Transverse colon (tissue), 4 donors: ENCODE measurements around the gene KIAA1328. TPM values are rescaled to one million over a fixed set of nuclear protein-coding genes. Genes with fewer than 3 reads are reported as not detected.

Experiments
- DNase-seq: peaks from one replicate; pipeline ENCODE4 v3.0.0-alpha.2; 2019
- H3K27ac ChIP-seq, 4 donors: fragments of 200-600 bp; sonication (generic); 2 replicates each; pipeline ENCODE4 v1.5.1; 2016 to 2018; ENCODE audit warnings: inconsistent platforms in 4 of 4
- H3K27me3 ChIP-seq: fragments of 200-600 bp; sonication (generic); 2 replicates; pipeline ENCODE4 v1.5.1; 2017; ENCODE audit warnings: inconsistent platforms
- H3K36me3 ChIP-seq, 4 donors: fragments of 200-600 bp; sonication (generic); 2 replicates each; pipeline ENCODE4 v1.5.1; 2017 to 2019; ENCODE audit warnings: inconsistent platforms in 4 of 4
- H3K4me1 ChIP-seq, 4 donors: fragments of 200-600 bp; sonication (generic); 2 replicates each; pipeline ENCODE4 v1.5.1; 2017 to 2020; ENCODE audit warnings: inconsistent platforms in 4 of 4
- H3K4me3 ChIP-seq, 4 donors: fragments of 200-600 bp; sonication (generic); 1 replicate in 1 of 4; 2 replicates in 3 of 4; pipeline versions ENCODE4 v1.5.1 to v1.6.1; 2017 to 2019; ENCODE audit warnings: inconsistent platforms in 4 of 4
- H3K9me3 ChIP-seq, 2 donors: fragments of 200-600 bp; sonication (generic); 2 replicates each; pipeline ENCODE4 v1.5.1; 2017 to 2019; ENCODE audit warnings: inconsistent platforms in 2 of 2
- EP300 ChIP-seq: sonication (generic); formaldehyde crosslinking; IDR thresholded peaks from one replicate; pipeline ENCODE4 v1.6.1; 2017; ENCODE audit warnings: antibody characterized with exemption, low read depth
- POLR2A ChIP-seq: fragments of 450-650 bp; IDR thresholded peaks from one replicate; pipeline ENCODE4 v1.6.1; 2016; ENCODE audit warnings: antibody characterized with exemption, mild to moderate bottlenecking, moderate library complexity
- POLR2AphosphoS5 ChIP-seq, 3 donors: sonication (generic); formaldehyde crosslinking; IDR thresholded peaks; one replicate each; pipeline ENCODE4 v1.6.1; 2016; ENCODE audit warnings: antibody characterized with exemption in 3 of 3
- WGBS, 2 donors: methylation state at CpG; one replicate each; pipeline ENCODE4 v1.1.5; 2018; ENCODE audit warnings: low coverage in 1 of 2; 5-methylcytosine and 5-hydroxymethylcytosine counted together
- in situ Hi-C, 4 donors: fragments of 200-750 bp; cut with MboI; loops; one replicate each; pipeline versions ENCODE4 v1.15.0 to v1.15.1; 2017; ENCODE audit warnings: low sequenced_read_pairs in 3 of 4, low pct_ligation_motif_present in 1 of 4, low pct_unique_long_range_greater_than_20kb in 1 of 4
- intact Hi-C: fragments of 100-400 bp; cut with DNase I; formaldehyde crosslinking; loops from one replicate; pipeline ENCODE4 v1.15.1; 2023; ENCODE audit warnings: low total_unique reads
- total RNA-seq, 4 donors: library from RNA; depleted of rRNA; stranded (reverse); fragments of >200 nt; gene quantifications; one replicate each; pipeline ENCODE4 v1.1.0, GENCODE V29; 2016
- TF ChIP-seq, protein P1 (sequence below), 5 experiments: fragments of 200-600 bp in 3 of 5; fragments of 450-650 bp in 2 of 5; sonication (generic) in 3 of 5; IDR thresholded peaks; 1 replicate in 2 of 5; 2 replicates in 3 of 5; pipeline ENCODE4 v1.5.1; 2016 to 2017; ENCODE audit warnings: antibody characterized with exemption in 5 of 5, inconsistent platforms in 3 of 5, mild to moderate bottlenecking in 2 of 5, moderate library complexity in 1 of 5

KIAA1328 gene
- total RNA-seq, 4 donors from 2014 or later = 3.6 to 14.3 (median 11.3) TPM

GRCh38 chr18:36843199-36843598 lies 14.3 kb downstream of the KIAA1328 start:
- in situ Hi-C loops = no loop called here
- 89 to 91% methylated on average over 5 of the region's 5 CpGs for WGBS, 2 donors
- H3K27ac ChIP-seq = no peak overlapping the region
- no peak for TF ChIP-seq EP300
- TF ChIP-seq, protein P1, sequence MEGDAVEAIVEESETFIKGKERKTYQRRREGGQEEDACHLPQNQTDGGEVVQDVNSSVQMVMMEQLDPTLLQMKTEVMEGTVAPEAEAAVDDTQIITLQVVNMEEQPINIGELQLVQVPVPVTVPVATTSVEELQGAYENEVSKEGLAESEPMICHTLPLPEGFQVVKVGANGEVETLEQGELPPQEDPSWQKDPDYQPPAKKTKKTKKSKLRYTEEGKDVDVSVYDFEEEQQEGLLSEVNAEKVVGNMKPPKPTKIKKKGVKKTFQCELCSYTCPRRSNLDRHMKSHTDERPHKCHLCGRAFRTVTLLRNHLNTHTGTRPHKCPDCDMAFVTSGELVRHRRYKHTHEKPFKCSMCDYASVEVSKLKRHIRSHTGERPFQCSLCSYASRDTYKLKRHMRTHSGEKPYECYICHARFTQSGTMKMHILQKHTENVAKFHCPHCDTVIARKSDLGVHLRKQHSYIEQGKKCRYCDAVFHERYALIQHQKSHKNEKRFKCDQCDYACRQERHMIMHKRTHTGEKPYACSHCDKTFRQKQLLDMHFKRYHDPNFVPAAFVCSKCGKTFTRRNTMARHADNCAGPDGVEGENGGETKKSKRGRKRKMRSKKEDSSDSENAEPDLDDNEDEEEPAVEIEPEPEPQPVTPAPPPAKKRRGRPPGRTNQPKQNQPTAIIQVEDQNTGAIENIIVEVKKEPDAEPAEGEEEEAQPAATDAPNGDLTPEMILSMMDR (IDR thresholded peaks at IDR 0.05) = no peak
- no peak for TF ChIP-seq POLR2AphosphoS5 (IDR thresholded peaks at IDR 0.05)
- no peak for TF ChIP-seq POLR2A
- no peak for DNase-seq
- intact Hi-C loops = no loop called here
- H3K9me3 ChIP-seq = no peaks in the 10 kb centered on the region
- no peaks in the 10 kb centered on the region for H3K27me3 ChIP-seq
- no peaks in the 10 kb centered on the region for H3K4me1 ChIP-seq
- H3K4me3 ChIP-seq = no peak overlapping the region
- H3K36me3 ChIP-seq = peaks cover 0 to 4% (median 0%) of the 10 kb centered on the region in 4 donors

GRCh38 chr18:36843784-36844183 lies 14.9 kb downstream of the KIAA1328 start:
- Histone ChIP-seq H3K36me3 (peaks cover 0 to 4% (median 0%) of the 10 kb centered on the region in 4 donors), H3K27me3 (no peaks in the 10 kb centered on the region), H3K27ac (no peak overlapping the region), H3K4me1 (no peaks in the 10 kb centered on the region), H3K9me3 (no peaks in the 10 kb centered on the region), H3K4me3 (no peak overlapping the region)
- in situ Hi-C loops (no loop called here), intact Hi-C loops (no loop called here)
- TF ChIP-seq, protein P1 (IDR thresholded peaks at IDR 0.05) = no peak
- no peak for TF ChIP-seq EP300
- TF ChIP-seq POLR2A = no peak
- no peak for TF ChIP-seq POLR2AphosphoS5 (IDR thresholded peaks at IDR 0.05)
- 80 to 82% methylated on average over 1 to 2 of the region's 2 CpGs for WGBS, 2 donors
- DNase-seq = no peak

DNA sequence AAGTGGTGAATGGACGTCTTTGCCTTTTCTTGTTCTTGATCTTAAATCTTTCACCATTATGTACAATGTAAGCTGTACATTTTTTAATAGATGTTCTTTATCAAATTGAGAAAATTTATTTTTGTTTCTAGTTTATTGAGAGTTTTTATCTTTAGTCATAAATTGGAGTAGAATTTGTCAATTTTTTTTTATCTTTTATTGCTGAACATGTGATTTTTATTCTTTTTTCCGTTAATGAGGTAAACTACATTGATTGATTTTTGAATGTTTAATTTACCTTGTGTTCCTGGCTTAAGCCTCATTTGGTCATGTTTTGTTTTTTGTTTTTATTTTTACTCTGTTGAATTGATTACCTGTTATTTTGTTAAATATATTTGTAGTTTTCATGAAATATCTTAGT lies 19.7 kb downstream of the KIAA1328 start:
- intact Hi-C loops (no loop called here), in situ Hi-C loops (no loop called here)

DNA sequence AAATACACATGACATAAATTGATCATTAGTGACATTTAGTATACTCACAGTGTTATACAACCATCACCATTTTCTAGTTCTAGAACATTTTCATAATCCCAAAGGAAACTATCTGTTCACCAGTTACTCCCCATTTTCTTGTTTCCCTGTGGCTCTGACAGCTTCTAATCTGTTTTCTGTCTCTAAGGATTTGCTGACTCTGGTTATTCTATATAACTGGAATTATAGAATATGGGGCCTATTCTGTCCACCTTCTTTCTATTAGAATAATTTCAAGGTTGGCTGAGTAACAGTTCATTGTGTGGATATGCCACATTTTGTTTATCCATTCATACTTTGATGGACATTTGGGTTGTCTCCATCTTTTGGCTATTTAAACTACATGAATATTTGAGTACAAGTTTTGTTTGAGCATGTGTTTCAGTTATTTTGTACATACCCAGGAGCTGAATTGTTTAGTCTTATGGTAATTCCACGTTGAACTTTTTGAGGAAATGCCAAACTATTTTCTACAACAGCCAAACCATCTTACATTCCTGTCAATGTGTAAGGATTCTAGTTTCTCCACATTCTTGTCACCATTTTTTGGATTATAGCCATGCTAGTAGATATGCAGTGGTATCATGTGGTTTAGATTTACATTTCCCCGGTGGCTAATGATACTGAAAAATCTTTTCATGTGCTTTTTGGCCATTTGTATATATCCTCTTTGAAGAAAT lies 20.5 kb downstream of the KIAA1328 start:
- no peaks in the 10 kb centered on the region for H3K27me3 ChIP-seq
- H3K27ac ChIP-seq = no peak overlapping the region
- WGBS, 2 donors = 51 to 74% methylated on average over 2 of the region's 2 CpGs
- intact Hi-C loops (no loop called here), in situ Hi-C loops (no loop called here)
- no peak for DNase-seq
- no peak for TF ChIP-seq POLR2AphosphoS5 (IDR thresholded peaks at IDR 0.05)
- TF ChIP-seq, protein P1 (IDR thresholded peaks at IDR 0.05) = no peak
- no peak for TF ChIP-seq POLR2A
- TF ChIP-seq EP300 = no peak
- H3K36me3 ChIP-seq = peaks cover 0 to 7% (median 3%) of the 10 kb centered on the region in 4 donors
- H3K4me3 ChIP-seq = no peak overlapping the region
- H3K4me1 ChIP-seq = no peaks in the 10 kb centered on the region
- H3K9me3 ChIP-seq = peaks cover 2 to 5% of the 10 kb centered on the region in 2 donors

More for the DNA sequence above, 19.7 kb downstream of the KIAA1328 start:
- Histone ChIP-seq H3K4me3 (no peak overlapping the region), H3K27ac (no peak overlapping the region), H3K9me3 (peaks cover 2 to 5% of the 10 kb centered on the region in 2 donors), H3K4me1 (no peaks in the 10 kb centered on the region), H3K27me3 (no peaks in the 10 kb centered on the region), H3K36me3 (peaks cover 0 to 7% (median 3%) of the 10 kb centered on the region in 4 donors)
- TF ChIP-seq, protein P1 (IDR thresholded peaks at IDR 0.05) = no peak
- TF ChIP-seq EP300 (no peak), POLR2A (no peak), POLR2AphosphoS5 (IDR thresholded peaks at IDR 0.05) (no peak)
- DNase-seq = no peak
- WGBS, 2 donors = 98 to 100% methylated on average over 2 of the region's 2 CpGs
